ENCODE data around the gene RPS27L.

GRCh38 chr15:63107895-63108546 lies 49.3 kb downstream of the RPS27L start:
- no peak for TF ChIP-seq POLR2AphosphoS5 (IDR thresholded peaks at IDR 0.05; ENCODE audit: borderline replicate concordance, low read depth, low read length)
- TF ChIP-seq EZH2 (IDR thresholded peaks at IDR 0.05): no peak
